OCI-LY1 (cell line): ENCODE data around the gene SUGP2.

Experiments
- CTCF ChIP-seq: fragments of 200-600 bp; sonication (generic), shearing (Covaris generic); IDR thresholded peaks from 2 replicates; pipeline ENCODE4 v1.5.1; 2017; ENCODE audit warnings: mild to moderate bottlenecking, antibody characterized with exemption, low read length, moderate library complexity, mixed read lengths
- EZH2 ChIP-seq: fragments of 200-600 bp; sonication (generic), shearing (Covaris generic); IDR thresholded peaks from 2 replicates; pipeline ENCODE4 v1.8.0; 2017; ENCODE audit warnings: borderline replicate concordance, mixed run types, mild to moderate bottlenecking, antibody characterized with exemption, low read length, moderate library complexity, mixed read lengths

GRCh38 chr19:18961767-18962620 is 71.3 kb downstream of the SUGP2 start:
- TF ChIP-seq CTCF: no peak
- TF ChIP-seq EZH2: no peak
